Measurements from ENCODE around the gene ADGRD2. TPM values are rescaled to one million over a fixed set of nuclear protein-coding genes. Genes with fewer than 3 reads are reported as not detected.

ADGRD2 gene
- total RNA-seq, 2 donors from 2014 or later = not detected

DNA sequence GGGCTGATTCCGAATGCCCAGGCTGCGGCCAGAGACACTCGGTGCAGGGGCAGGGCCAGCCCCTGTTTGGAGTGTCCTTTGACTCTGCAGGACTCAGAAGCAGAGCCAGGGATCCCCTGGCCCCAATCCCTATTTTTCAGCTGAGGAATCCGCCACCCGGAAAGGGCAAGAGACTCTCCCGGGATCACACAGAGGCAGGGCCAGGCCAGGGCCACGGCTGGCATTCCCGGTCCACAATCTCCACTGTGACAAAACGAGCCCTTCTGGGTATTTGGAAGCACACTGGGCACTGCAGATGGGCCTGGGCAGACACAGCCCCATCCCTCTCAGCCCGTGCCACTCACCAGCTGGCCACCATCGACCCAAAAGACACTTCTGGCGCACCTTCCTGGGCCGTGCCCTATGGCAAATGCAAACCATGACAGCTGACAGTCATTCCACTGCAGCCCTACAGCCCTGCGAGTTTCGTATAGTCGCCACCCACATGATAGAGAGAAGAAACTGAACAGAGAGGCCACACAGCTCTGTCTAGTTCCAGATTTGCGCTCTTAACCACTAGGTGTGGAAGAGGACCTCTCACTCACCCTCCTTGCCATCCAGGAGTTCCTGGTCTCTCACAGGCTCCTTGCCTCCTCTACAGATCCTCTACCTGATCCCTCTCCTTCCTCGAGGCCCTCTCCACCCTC lies 43.7 kb downstream of the ADGRD2 start:
- no peaks in the 10 kb centered on the region for H3K9me3 ChIP-seq
- no peaks in the 10 kb centered on the region for H3K27me3 ChIP-seq (replicated peaks; ENCODE audit: insufficient read depth)
- ATAC-seq (ENCODE audit: insufficient number of reproducible peaks, low FRiP score, low read depth) = no peak

DNA sequence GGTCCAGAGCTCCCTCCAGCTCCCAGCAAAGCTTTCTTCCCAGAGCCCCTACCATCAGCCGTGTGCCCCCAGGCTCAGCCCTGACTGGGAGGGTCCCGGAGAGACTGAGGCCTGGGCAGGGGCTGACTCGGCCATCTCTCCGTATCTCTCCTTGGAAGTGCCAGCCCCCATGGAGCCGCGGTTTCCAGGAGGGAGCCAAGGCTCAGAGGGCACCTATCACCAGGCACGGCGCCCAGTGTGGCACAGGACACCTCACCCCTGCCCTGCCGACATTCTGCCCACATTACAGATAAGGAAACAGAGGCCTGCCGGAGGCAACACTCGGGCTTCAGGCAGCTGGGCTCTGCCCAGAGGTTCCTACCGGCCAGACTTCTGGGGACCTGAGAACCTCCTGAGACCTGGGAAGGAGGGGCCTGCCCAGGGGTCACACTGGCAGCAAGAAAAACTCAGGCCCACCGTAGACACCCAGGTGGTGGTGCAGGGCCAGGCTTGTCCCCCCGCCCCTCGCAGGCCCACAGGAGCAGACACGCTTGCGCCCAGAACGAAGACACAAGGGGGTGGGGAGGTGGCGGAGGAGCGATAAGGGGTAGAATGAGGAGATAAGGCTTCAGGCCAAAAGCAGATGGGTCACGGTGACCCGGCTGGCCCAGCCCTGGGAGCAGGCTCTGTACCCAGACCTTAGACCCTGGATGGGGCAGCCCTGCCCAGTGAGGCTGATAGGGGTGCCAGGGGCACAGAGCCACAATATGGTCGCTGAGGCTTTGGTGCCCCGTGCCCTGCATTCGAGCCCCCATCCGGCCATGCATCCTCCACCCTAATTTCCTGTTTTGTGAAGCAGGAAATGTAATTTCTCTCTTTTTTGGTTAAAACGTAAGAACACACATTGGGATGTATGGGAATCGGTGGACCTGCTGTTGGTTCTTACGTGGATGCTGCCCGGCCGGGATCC lies 45.1 kb downstream of the ADGRD2 start:
- DNase-seq (ENCODE audit: low spot score) (no peak), ATAC-seq (ENCODE audit: insufficient number of reproducible peaks, low FRiP score, low read depth) (no peak)
- no peaks in the 10 kb centered on the region for H3K4me1 ChIP-seq (ENCODE audit: control insufficient read depth in 1 of 2, low read depth in 2 of 2)
- H3K4me3 ChIP-seq = no peak overlapping the region
- no peaks in the 10 kb centered on the region for H3K27me3 ChIP-seq (replicated peaks; ENCODE audit: insufficient read depth)
- TF ChIP-seq, protein P1, sequence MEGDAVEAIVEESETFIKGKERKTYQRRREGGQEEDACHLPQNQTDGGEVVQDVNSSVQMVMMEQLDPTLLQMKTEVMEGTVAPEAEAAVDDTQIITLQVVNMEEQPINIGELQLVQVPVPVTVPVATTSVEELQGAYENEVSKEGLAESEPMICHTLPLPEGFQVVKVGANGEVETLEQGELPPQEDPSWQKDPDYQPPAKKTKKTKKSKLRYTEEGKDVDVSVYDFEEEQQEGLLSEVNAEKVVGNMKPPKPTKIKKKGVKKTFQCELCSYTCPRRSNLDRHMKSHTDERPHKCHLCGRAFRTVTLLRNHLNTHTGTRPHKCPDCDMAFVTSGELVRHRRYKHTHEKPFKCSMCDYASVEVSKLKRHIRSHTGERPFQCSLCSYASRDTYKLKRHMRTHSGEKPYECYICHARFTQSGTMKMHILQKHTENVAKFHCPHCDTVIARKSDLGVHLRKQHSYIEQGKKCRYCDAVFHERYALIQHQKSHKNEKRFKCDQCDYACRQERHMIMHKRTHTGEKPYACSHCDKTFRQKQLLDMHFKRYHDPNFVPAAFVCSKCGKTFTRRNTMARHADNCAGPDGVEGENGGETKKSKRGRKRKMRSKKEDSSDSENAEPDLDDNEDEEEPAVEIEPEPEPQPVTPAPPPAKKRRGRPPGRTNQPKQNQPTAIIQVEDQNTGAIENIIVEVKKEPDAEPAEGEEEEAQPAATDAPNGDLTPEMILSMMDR (IDR thresholded peaks at IDR 0.05) = no peak
- H3K9me3 ChIP-seq = no peaks in the 10 kb centered on the region
- H3K27ac ChIP-seq = no peak overlapping the region
- no peaks in the 10 kb centered on the region for H3K36me3 ChIP-seq

More for the DNA sequence above, 43.7 kb downstream of the ADGRD2 start:
- DNase-seq (ENCODE audit: low spot score) = no peak
- no peaks in the 10 kb centered on the region for H3K36me3 ChIP-seq
- TF ChIP-seq, protein P1 (IDR thresholded peaks at IDR 0.05) = no peak
- H3K27ac ChIP-seq = no peak overlapping the region
- no peaks in the 10 kb centered on the region for H3K4me1 ChIP-seq (ENCODE audit: control insufficient read depth in 1 of 2, low read depth in 2 of 2)
- no peak overlapping the region for H3K4me3 ChIP-seq

GRCh38 chr9:124496075-124496449 lies 45.8 kb downstream of the ADGRD2 start:
- Histone ChIP-seq H3K27me3 (replicated peaks; ENCODE audit: insufficient read depth) (no peaks in the 10 kb centered on the region), H3K36me3 (no peaks in the 10 kb centered on the region), H3K4me1 (ENCODE audit: control insufficient read depth in 1 of 2, low read depth in 2 of 2) (no peaks in the 10 kb centered on the region), H3K27ac (no peak overlapping the region), H3K9me3 (no peaks in the 10 kb centered on the region), H3K4me3 (no peak overlapping the region)
- no peak for DNase-seq (ENCODE audit: low spot score)
- ATAC-seq (ENCODE audit: insufficient number of reproducible peaks, low FRiP score, low read depth) = no peak
- TF ChIP-seq, protein P1 (IDR thresholded peaks at IDR 0.05) = no peak

GRCh38 chr9:124496463-124496862 lies 46.2 kb downstream of the ADGRD2 start:
- no peaks in the 10 kb centered on the region for H3K9me3 ChIP-seq
- no peak overlapping the region for H3K27ac ChIP-seq
- TF ChIP-seq, protein P1 (IDR thresholded peaks at IDR 0.05) = no peak
- H3K4me1 ChIP-seq (ENCODE audit: control insufficient read depth in 1 of 2, low read depth in 2 of 2) = no peaks in the 10 kb centered on the region
- ATAC-seq (ENCODE audit: insufficient number of reproducible peaks, low FRiP score, low read depth) (no peak), DNase-seq (ENCODE audit: low spot score) (no peak)
- no peaks in the 10 kb centered on the region for H3K36me3 ChIP-seq
- no peaks in the 10 kb centered on the region for H3K27me3 ChIP-seq (replicated peaks; ENCODE audit: insufficient read depth)
- H3K4me3 ChIP-seq = no peak overlapping the region

DNA sequence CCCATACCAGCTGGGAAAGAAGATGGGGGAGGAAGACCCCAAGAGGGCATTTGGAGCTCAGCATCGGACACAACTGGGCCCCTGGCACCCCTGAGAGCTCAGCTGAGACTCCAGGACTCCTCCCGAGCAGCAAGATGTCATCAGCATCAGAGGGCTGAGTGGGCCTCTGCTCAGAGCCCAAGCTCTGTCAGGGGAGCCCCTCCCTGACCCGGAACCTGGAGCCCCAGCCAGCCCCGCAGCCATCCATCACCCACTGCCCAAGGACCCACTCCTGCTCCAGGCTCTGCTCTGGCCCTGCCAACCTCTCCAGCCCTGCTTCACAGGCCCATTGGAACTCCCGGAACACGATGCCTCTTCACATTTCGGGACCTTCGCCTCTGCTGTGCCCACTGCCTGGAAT lies 47.2 kb downstream of the ADGRD2 start:
- Histone ChIP-seq H3K27me3 (replicated peaks; ENCODE audit: insufficient read depth) (no peaks in the 10 kb centered on the region), H3K9me3 (no peaks in the 10 kb centered on the region), H3K36me3 (no peaks in the 10 kb centered on the region), H3K4me1 (ENCODE audit: control insufficient read depth in 1 of 2, low read depth in 2 of 2) (no peaks in the 10 kb centered on the region), H3K4me3 (no peak overlapping the region), H3K27ac (no peak overlapping the region)
- DNase-seq (ENCODE audit: low spot score) = no peak
- no peak for ATAC-seq (ENCODE audit: insufficient number of reproducible peaks, low FRiP score, low read depth)
- TF ChIP-seq, protein P1 (IDR thresholded peaks at IDR 0.05) = no peak

All from thoracic aorta (tissue), 2 donors.